SJSA1 (cell line): ENCODE data around the gene EVC2. TPM values are rescaled to one million over a fixed set of nuclear protein-coding genes. Genes with fewer than 3 reads are reported as not detected.

Source experiments
- DNase-seq, 2 experiments: peaks; one replicate each; pipeline ENCODE4 v3.0.0-alpha.2; 2015 to 2020; ENCODE audit warnings: low spot score in 2 of 2, low read depth in 1 of 2
- H3K27ac ChIP-seq: fragments of 250-450 bp; sonication (Bioruptor Pico); 2 replicates; pipeline ENCODE4 v1.5.1; 2020; ENCODE audit warnings: mild to moderate bottlenecking, moderate library complexity
- H3K27me3 ChIP-seq: fragments of 250-450 bp; sonication (Bioruptor Pico); replicated peaks from 2 replicates; pipeline ENCODE4 v1.5.1; 2020; ENCODE audit warnings: mild to moderate bottlenecking, moderate library complexity
- H3K36me3 ChIP-seq: fragments of 250-450 bp; sonication (Bioruptor Pico); 2 replicates; pipeline ENCODE4 v1.5.1; 2020; ENCODE audit warnings: mild to moderate bottlenecking
- H3K4me1 ChIP-seq: fragments of 250-450 bp; sonication (Bioruptor Pico); replicated peaks from 2 replicates; pipeline ENCODE4 v1.6.1; 2021; ENCODE audit warnings: mild to moderate bottlenecking
- H3K4me3 ChIP-seq: fragments of 250-450 bp; sonication (Bioruptor Pico); 2 replicates; pipeline ENCODE4 v1.5.1; 2020; ENCODE audit warnings: mild to moderate bottlenecking
- H3K9me3 ChIP-seq: fragments of 250-450 bp; sonication (Bioruptor Pico); replicated peaks from 2 replicates; pipeline ENCODE4 v1.5.1; 2020; ENCODE audit warnings: mild to moderate bottlenecking
- total RNA-seq: library from RNA; depleted of rRNA; stranded (reverse); fragments of >200 nt; shearing (Covaris generic); gene quantifications from 2 replicates; pipeline ENCODE4 v1.2.3, GENCODE V29; 2014

Gene EVC2
- total RNA-seq, 1 experiment from 2014 or later, result 2.7 TPM

- DNase-seq, result no peak
- H3K36me3 ChIP-seq, result no peaks in the 10 kb centered on the region
- H3K27me3 ChIP-seq, result no peaks in the 10 kb centered on the region
- no peak overlapping the region for H3K27ac ChIP-seq
- no peaks in the 10 kb centered on the region for H3K4me1 ChIP-seq
- H3K4me3 ChIP-seq, result no peak overlapping the region
- no peaks in the 10 kb centered on the region for H3K9me3 ChIP-seq
Observed at GRCh38 chr4:5661237-5661636, 47.1 kb downstream of the EVC2 start.

DNA sequence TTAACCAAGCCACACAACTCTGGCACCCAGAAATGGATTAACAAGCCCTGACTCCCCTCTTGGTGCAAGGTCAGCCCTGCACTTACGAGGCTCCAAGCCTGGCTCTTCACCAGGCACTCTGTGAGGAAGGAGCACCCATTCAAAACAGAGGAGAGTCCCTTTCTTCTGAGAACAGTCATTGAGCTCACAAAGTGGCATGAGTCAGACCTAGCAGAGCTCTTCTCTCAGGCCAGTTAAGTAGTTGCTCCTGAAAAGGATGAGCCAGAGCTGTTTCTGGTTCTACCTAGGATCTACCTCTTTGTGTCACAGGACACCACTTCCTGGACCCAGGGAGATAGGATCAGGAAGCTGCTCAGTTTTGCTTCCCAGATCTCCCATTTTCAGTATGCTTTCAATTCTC lies 48.2 kb downstream of the EVC2 start:
- Histone ChIP-seq H3K36me3 (no peaks in the 10 kb centered on the region), H3K4me1 (no peaks in the 10 kb centered on the region), H3K4me3 (no peak overlapping the region), H3K9me3 (no peaks in the 10 kb centered on the region), H3K27me3 (no peaks in the 10 kb centered on the region), H3K27ac (no peak overlapping the region)
- DNase-seq, result no peak

- H3K27ac ChIP-seq, result no peak overlapping the region
- DNase-seq, result no peak
- no peak overlapping the region for H3K4me3 ChIP-seq
- no peaks in the 10 kb centered on the region for H3K4me1 ChIP-seq
- H3K9me3 ChIP-seq, result no peaks in the 10 kb centered on the region
- H3K27me3 ChIP-seq, result no peaks in the 10 kb centered on the region
- no peaks in the 10 kb centered on the region for H3K36me3 ChIP-seq
Observed at GRCh38 chr4:5658974-5659373, 49.4 kb downstream of the EVC2 start.

GRCh38 chr4:5656415-5656814 lies 51.9 kb downstream of the EVC2 start:
- H3K9me3 ChIP-seq, result no peaks in the 10 kb centered on the region
- H3K4me1 ChIP-seq, result no peaks in the 10 kb centered on the region
- H3K27ac ChIP-seq, result no peak overlapping the region
- H3K4me3 ChIP-seq, result no peak overlapping the region
- no peak for DNase-seq
- no peaks in the 10 kb centered on the region for H3K27me3 ChIP-seq
- no peaks in the 10 kb centered on the region for H3K36me3 ChIP-seq

DNA sequence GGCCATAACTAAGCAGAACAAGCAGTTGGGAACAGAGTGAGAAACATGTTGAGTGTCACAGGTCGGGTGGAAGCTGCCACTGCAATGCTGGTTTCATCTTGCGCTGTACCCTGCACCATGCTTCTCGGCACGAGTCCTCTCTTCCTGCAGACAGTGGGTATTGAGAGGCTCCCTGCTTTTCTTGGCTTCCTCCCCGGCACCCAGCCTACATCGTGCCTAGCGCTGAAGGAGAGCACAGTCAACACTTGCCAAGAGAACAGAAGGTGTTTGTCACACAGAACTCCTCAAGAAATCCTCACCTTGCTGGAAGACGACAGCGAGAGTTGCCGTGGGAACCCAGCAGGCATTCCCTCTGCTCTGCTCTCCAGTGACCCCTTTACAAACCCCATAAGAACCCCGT lies 53.6 kb downstream of the EVC2 start:
- no peaks in the 10 kb centered on the region for H3K9me3 ChIP-seq

DNA sequence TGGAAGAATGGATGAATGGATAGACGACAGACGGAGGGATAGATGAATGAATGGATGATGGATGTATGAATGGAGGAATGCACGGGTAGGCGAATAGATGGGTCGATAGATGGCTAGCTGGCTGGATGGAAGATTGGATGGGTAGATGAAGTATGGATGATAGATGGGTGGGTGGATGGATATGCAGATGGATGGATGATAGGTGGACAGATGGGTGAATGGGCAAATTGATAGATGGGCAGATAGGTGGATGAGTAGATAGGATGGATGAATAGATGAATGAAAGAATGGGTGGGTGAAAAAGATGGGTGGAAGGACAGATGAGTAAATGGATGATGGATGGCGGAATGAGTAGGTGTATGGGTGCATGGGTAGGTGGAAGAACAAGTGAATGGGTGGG lies 57.3 kb downstream of the EVC2 start:
- H3K4me3 ChIP-seq, result no peak overlapping the region
- no peaks in the 10 kb centered on the region for H3K9me3 ChIP-seq
- H3K36me3 ChIP-seq, result no peaks in the 10 kb centered on the region
- no peak overlapping the region for H3K27ac ChIP-seq
- no peaks in the 10 kb centered on the region for H3K4me1 ChIP-seq
- DNase-seq, result no peak
- H3K27me3 ChIP-seq, result no peaks in the 10 kb centered on the region

More for the DNA sequence above, 53.6 kb downstream of the EVC2 start:
- DNase-seq, result no peak
- H3K4me3 ChIP-seq, result no peak overlapping the region
- H3K27me3 ChIP-seq, result no peaks in the 10 kb centered on the region
- H3K4me1 ChIP-seq, result no peaks in the 10 kb centered on the region
- no peak overlapping the region for H3K27ac ChIP-seq
- no peaks in the 10 kb centered on the region for H3K36me3 ChIP-seq

- H3K9me3 ChIP-seq, result no peaks in the 10 kb centered on the region
- no peaks in the 10 kb centered on the region for H3K27me3 ChIP-seq
- no peak overlapping the region for H3K4me3 ChIP-seq
- H3K36me3 ChIP-seq, result no peaks in the 10 kb centered on the region
- no peak for DNase-seq
- H3K27ac ChIP-seq, result no peak overlapping the region
- H3K4me1 ChIP-seq, result no peaks in the 10 kb centered on the region
Observed at GRCh38 chr4:5650040-5650439, 58.3 kb downstream of the EVC2 start.

GRCh38 chr4:5647351-5647750 lies 61.0 kb downstream of the EVC2 start:
- no peak overlapping the region for H3K4me3 ChIP-seq
- H3K36me3 ChIP-seq, result no peaks in the 10 kb centered on the region
- no peak for DNase-seq
- no peaks in the 10 kb centered on the region for H3K9me3 ChIP-seq
- H3K27me3 ChIP-seq, result no peaks in the 10 kb centered on the region
- no peaks in the 10 kb centered on the region for H3K4me1 ChIP-seq
- H3K27ac ChIP-seq, result no peak overlapping the region

- Histone ChIP-seq H3K27me3 (no peaks in the 10 kb centered on the region), H3K4me3 (no peak overlapping the region), H3K36me3 (no peaks in the 10 kb centered on the region), H3K27ac (no peak overlapping the region), H3K4me1 (no peaks in the 10 kb centered on the region; the same call in 1 of the 2 replicates), H3K9me3 (no peaks in the 10 kb centered on the region)
- DNase-seq, result no peak
Observed at GRCh38 chr4:5640096-5640495, 68.3 kb downstream of the EVC2 start.

DNA sequence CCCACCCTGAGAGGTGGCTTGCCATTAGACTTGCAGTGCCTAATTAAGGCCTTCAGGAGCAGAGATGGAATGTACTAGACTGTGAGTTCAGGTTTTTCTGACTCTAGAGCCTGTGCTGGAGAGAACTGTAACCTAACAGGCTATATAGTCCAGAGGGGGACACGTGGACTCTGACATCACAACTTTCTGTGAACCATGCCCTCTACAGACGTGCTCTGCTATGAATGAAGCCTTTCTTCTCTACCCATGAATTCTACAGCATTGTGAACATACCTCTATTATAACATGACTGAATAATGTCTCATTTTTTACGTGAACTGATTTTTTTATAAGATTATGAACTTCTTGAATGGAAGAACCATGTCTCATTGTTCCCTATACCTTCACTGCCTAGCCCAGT lies 68.8 kb downstream of the EVC2 start:
- no peaks in the 10 kb centered on the region; the same call in 1 of the 2 replicates for H3K4me1 ChIP-seq

GRCh38 chr4:5638976-5639375 lies 69.4 kb downstream of the EVC2 start:
- Histone ChIP-seq H3K27me3 (no peaks in the 10 kb centered on the region), H3K4me3 (no peak overlapping the region), H3K4me1 (no peaks in the 10 kb centered on the region; the same call in 1 of the 2 replicates), H3K27ac (no peak overlapping the region), H3K36me3 (no peaks in the 10 kb centered on the region), H3K9me3 (no peaks in the 10 kb centered on the region)
- no peak for DNase-seq

More for the DNA sequence above, 68.8 kb downstream of the EVC2 start:
- H3K4me3 ChIP-seq, result no peak overlapping the region
- H3K36me3 ChIP-seq, result no peaks in the 10 kb centered on the region
- no peak for DNase-seq
- no peak overlapping the region for H3K27ac ChIP-seq
- no peaks in the 10 kb centered on the region for H3K9me3 ChIP-seq
- no peaks in the 10 kb centered on the region for H3K27me3 ChIP-seq

- Histone ChIP-seq H3K36me3 (no peaks in the 10 kb centered on the region), H3K4me3 (no peak overlapping the region), H3K27ac (no peak overlapping the region), H3K4me1 (no peaks in the 10 kb centered on the region; the same call in 1 of the 2 replicates), H3K27me3 (no peaks in the 10 kb centered on the region), H3K9me3 (no peaks in the 10 kb centered on the region)
- DNase-seq, result no peak
Observed at GRCh38 chr4:5638316-5638715, 70.0 kb downstream of the EVC2 start.

DNA sequence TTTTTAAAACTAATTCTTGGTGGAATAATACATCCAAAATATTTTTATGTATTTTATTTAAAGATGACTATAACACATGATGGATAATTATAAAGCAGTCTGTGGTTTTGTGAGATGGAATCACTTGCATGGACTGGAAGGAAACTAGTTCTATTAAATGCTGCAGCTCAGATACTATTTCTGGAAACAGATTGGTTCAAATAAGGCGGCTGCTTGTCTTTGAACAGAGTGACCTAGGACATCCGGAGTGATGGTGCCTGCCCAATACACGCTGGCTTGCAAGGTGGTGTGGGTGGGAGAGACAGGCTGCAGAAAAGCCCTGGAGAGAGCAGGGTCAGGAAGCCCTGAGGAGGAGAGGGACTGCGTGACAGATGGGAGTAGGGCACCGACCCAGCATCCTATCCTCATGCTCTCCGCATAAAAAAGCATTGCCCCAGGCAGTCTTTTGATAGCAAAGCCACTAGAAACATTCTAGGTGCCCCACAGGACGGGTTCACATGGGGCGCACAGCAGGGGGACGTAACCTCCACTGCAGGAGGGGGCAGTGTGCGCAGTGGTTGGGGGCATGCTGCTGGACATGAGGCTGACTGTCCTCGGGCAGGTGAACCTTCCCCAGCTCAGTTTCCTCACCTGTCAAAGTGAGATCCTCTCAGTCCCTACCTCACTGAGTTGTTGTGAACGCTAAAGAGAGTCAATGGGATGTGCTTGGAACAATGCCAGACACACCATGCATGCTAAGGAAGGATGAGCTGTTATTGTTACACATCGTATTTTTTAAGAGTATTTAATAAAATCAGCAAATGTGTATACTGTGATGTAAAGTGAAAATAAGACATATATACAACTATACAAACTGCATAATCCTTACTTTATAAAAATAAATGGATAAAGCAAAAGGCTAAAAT lies 71.3 kb downstream of the EVC2 start:
- Histone ChIP-seq H3K9me3 (no peaks in the 10 kb centered on the region), H3K36me3 (no peaks in the 10 kb centered on the region), H3K27me3 (no peaks in the 10 kb centered on the region), H3K4me3 (no peak overlapping the region), H3K27ac (no peak overlapping the region), H3K4me1 (no peaks in the 10 kb centered on the region; the same call in 1 of the 2 replicates)
- no peak for DNase-seq

GRCh38 chr4:5635826-5636195 lies 72.5 kb downstream of the EVC2 start:
- Histone ChIP-seq H3K27ac (no peak overlapping the region), H3K9me3 (no peaks in the 10 kb centered on the region), H3K4me1 (no peaks in the 10 kb centered on the region; the same call in 1 of the 2 replicates), H3K4me3 (no peak overlapping the region), H3K27me3 (no peaks in the 10 kb centered on the region), H3K36me3 (no peaks in the 10 kb centered on the region)
- peak; percentile 9 to 42 for DNase-seq
